Prostate gland (tissue), 2 donors: Measurements from ENCODE around the gene WDFY3. TPM values are rescaled to one million over a fixed set of nuclear protein-coding genes. Genes with fewer than 3 reads are reported as not detected.
A peak's percentile ranks its signal among the peaks of the same experiment; 100 is the strongest.

Source experiments
- DNase-seq: peaks from one replicate; pipeline ENCODE4 v3.0.0-alpha.2; 2019; ENCODE audit warnings: low spot score
- H3K27ac ChIP-seq, 2 donors: fragments of 200-600 bp; sonication (generic); 2 replicates each; pipeline ENCODE4 v1.5.1; 2017 to 2019
- H3K27me3 ChIP-seq: fragments of 200-600 bp; sonication (generic); replicated peaks from 2 replicates; pipeline ENCODE4 v1.5.1; 2019; ENCODE audit not compliant: insufficient read depth
- H3K36me3 ChIP-seq, 2 donors: fragments of 200-600 bp; sonication (generic); 1 replicate in 1 of 2; 2 replicates in 1 of 2; pipeline versions ENCODE4 v1.5.1 to v1.8.1; 2017 to 2019
- H3K4me1 ChIP-seq: fragments of 200-600 bp; sonication (generic); replicated peaks from 2 replicates; pipeline ENCODE4 v1.5.1; 2019
- H3K4me3 ChIP-seq, 2 donors: fragments of 200-600 bp; sonication (generic); 2 replicates each; pipeline ENCODE4 v1.5.1; 2017 to 2019
- H3K9me3 ChIP-seq: fragments of 200-600 bp; sonication (generic); 2 replicates; pipeline ENCODE4 v1.5.1; 2017
- CTCF ChIP-seq, 4 experiments: fragments of 200-600 bp in 2 of 4; fragments of 450-650 bp in 2 of 4; sonication (generic) in 2 of 4; IDR thresholded peaks; 1 replicate in 3 of 4; 2 replicates in 1 of 4; pipeline ENCODE4 v1.5.1; 2016 to 2019; ENCODE audit warnings: antibody characterized with exemption in 4 of 4, mild to moderate bottlenecking in 2 of 4, moderate library complexity in 2 of 4
- POLR2A ChIP-seq: fragments of 450-650 bp; IDR thresholded peaks from one replicate; pipeline ENCODE4 v1.6.1; 2016; ENCODE audit warnings: antibody characterized with exemption, mild to moderate bottlenecking
- POLR2AphosphoS5 ChIP-seq: sonication (generic); formaldehyde crosslinking; IDR thresholded peaks from one replicate; pipeline ENCODE4 v1.6.1; 2017; ENCODE audit warnings: antibody characterized with exemption
- WGBS: methylation state at CpG from one replicate; pipeline ENCODE4 v1.1.5; 2018; 5-methylcytosine and 5-hydroxymethylcytosine counted together
- intact Hi-C: fragments of 100-400 bp; cut with DNase I; formaldehyde crosslinking; loops from one replicate; pipeline ENCODE4 v1.14.2; 2022
- total RNA-seq, 2 donors: library from RNA; depleted of rRNA; stranded (reverse); fragments of >200 nt; gene quantifications; one replicate each; pipeline ENCODE4 v1.1.0, GENCODE V29; 2016

Gene WDFY3
- total RNA-seq, 2 donors from 2014 or later = 48.1 to 110 TPM

- H3K4me1 ChIP-seq = no peaks in the 10 kb centered on the region
- no peak overlapping the region for H3K4me3 ChIP-seq
- H3K27ac ChIP-seq = no peak overlapping the region
- 85% methylated on average over 1 of the region's 1 CpG for WGBS
- TF ChIP-seq CTCF (IDR thresholded peaks at IDR 0.05) (no peak), POLR2A (no peak), POLR2AphosphoS5 (no peak)
- intact Hi-C loops = loop anchor here (5.0 kb wide), 1 partner anchor 117 kb away; no protein-coding TSS in a partner anchor
- DNase-seq = no peak
- no peaks in the 10 kb centered on the region for H3K9me3 ChIP-seq
- H3K36me3 ChIP-seq = no peaks in the 10 kb centered on the region
- H3K27me3 ChIP-seq = no peaks in the 10 kb centered on the region
Observed at GRCh38 chr4:84968925-84969324, 2.4 kb upstream of the WDFY3 start.

- TF ChIP-seq CTCF (IDR thresholded peaks at IDR 0.05) = no peak
- no peak for TF ChIP-seq POLR2AphosphoS5
- no peak for TF ChIP-seq POLR2A
- WGBS = 1% methylated on average over 7 of the region's 7 CpGs
- intact Hi-C loops = loop anchor here (5.0 kb wide), 1 partner anchor 115 kb away; no protein-coding TSS in a partner anchor
- DNase-seq = no peak
- no peaks in the 10 kb centered on the region for H3K4me1 ChIP-seq
- no peaks in the 10 kb centered on the region for H3K36me3 ChIP-seq
- H3K27ac ChIP-seq = peak overlapping the region; percentile 90 to 93
- H3K27me3 ChIP-seq = no peaks in the 10 kb centered on the region
- no peaks in the 10 kb centered on the region for H3K9me3 ChIP-seq
- H3K4me3 ChIP-seq = peak overlapping the region; percentile 69 to 80
Observed at GRCh38 chr4:84967243-84967690, 777 bp upstream of the WDFY3 start.

- intact Hi-C loops = loop anchor here (5.0 kb wide), 1 partner anchor 113 kb away; no protein-coding TSS in a partner anchor
Observed at GRCh38 chr4:84965553-84966381, 723 bp downstream of the WDFY3 start.

GRCh38 chr4:84964995-84965552 is 1.4 kb downstream of the WDFY3 start:
- no peak for TF ChIP-seq CTCF (IDR thresholded peaks at IDR 0.05)
- TF ChIP-seq POLR2AphosphoS5 = no peak
- TF ChIP-seq POLR2A = no peak
- peak overlapping the region; percentile 69 to 80 for H3K4me3 ChIP-seq
- no peaks in the 10 kb centered on the region for H3K36me3 ChIP-seq
- WGBS = 29% methylated on average over 6 of the region's 6 CpGs
- no peak for DNase-seq
- intact Hi-C loops = loop anchor here (5.0 kb wide), 1 partner anchor 113 kb away; no protein-coding TSS in a partner anchor
- H3K27ac ChIP-seq = peak overlapping the region; percentile 90 to 93
- no peaks in the 10 kb centered on the region for H3K4me1 ChIP-seq
- no peaks in the 10 kb centered on the region for H3K9me3 ChIP-seq
- no peaks in the 10 kb centered on the region for H3K27me3 ChIP-seq

More at GRCh38 chr4:84965553-84966381, 723 bp downstream of the WDFY3 start:
- peak; percentile 20 for DNase-seq
- H3K36me3 ChIP-seq = no peaks in the 10 kb centered on the region
- no peaks in the 10 kb centered on the region for H3K27me3 ChIP-seq
- H3K4me1 ChIP-seq = no peaks in the 10 kb centered on the region
- H3K4me3 ChIP-seq = peak overlapping the region; percentile 69 to 80
- 3% methylated on average over 75 of the region's 98 CpGs for WGBS
- no peaks in the 10 kb centered on the region for H3K9me3 ChIP-seq
- TF ChIP-seq CTCF (IDR thresholded peaks at IDR 0.05) (peak in 2 of 4 experiments; percentile 26 to 39), POLR2A (no peak)
- peak overlapping the region; percentile 90 to 93 for H3K27ac ChIP-seq
